Parathyroid adenoma (tissue), 2 donors: ENCODE data around the gene DGKQ.

Source experiments
- H2AFZ ChIP-seq: fragments of 300-600 bp; sonication (generic); one replicate; pipeline ENCODE4 v1.7.0; 2017; ENCODE audit warnings: antibody characterized with exemption, mild to moderate bottlenecking
- H3K27ac ChIP-seq: fragments of 300-600 bp; sonication (generic); one replicate; pipeline ENCODE4 v1.7.0; 2017
- H3K27me3 ChIP-seq: fragments of 300-600 bp; sonication (generic); one replicate; pipeline ENCODE4 v1.7.0; 2017; ENCODE audit warnings: low read length; ENCODE audit not compliant: control insufficient read depth, insufficient read depth
- H3K36me3 ChIP-seq: fragments of 300-600 bp; sonication (generic); one replicate; pipeline ENCODE4 v1.7.0; 2017; ENCODE audit warnings: low read length; ENCODE audit not compliant: control insufficient read depth, insufficient read depth
- H3K4me1 ChIP-seq: fragments of 300-600 bp; sonication (generic); one replicate; pipeline ENCODE4 v1.7.0; 2017; ENCODE audit warnings: control low read depth
- H3K4me2 ChIP-seq: fragments of 300-600 bp; sonication (generic); one replicate; pipeline ENCODE4 v1.7.0; 2017; ENCODE audit warnings: low read length
- H3K4me3 ChIP-seq: fragments of 300-600 bp; sonication (generic); one replicate; pipeline ENCODE4 v1.7.0; 2017; ENCODE audit warnings: low read depth, low read length
- H3K79me2 ChIP-seq: fragments of 300-600 bp; sonication (generic); one replicate; pipeline ENCODE4 v1.7.0; 2017; ENCODE audit warnings: control low read depth
- H3K9ac ChIP-seq: fragments of 300-600 bp; sonication (generic); one replicate; pipeline ENCODE4 v1.7.0; 2017; ENCODE audit warnings: mild to moderate bottlenecking
- H3K9me3 ChIP-seq: fragments of 300-600 bp; sonication (generic); one replicate; pipeline ENCODE4 v1.7.0; 2017; ENCODE audit warnings: low read length; ENCODE audit not compliant: control insufficient read depth
- CTCF ChIP-seq: fragments of 300-600 bp; sonication (generic); IDR thresholded peaks from one replicate; pipeline ENCODE4 v1.7.0; 2017; ENCODE audit warnings: antibody characterized with exemption, mild to moderate bottlenecking
- donor health status: primary hyperparathyroidism.

Gene DGKQ

GRCh38 chr4:972651-973424, 531 bp downstream of the DGKQ start:
- no peaks in the 10 kb centered on the region for H3K79me2 ChIP-seq
- H3K4me1 ChIP-seq = no peaks in the 10 kb centered on the region
- peak overlapping the region; percentile 19 for H3K9ac ChIP-seq
- H2AFZ ChIP-seq = peak overlapping the region; percentile 66
- peak overlapping the region; percentile 93 for H3K4me2 ChIP-seq
- no peaks in the 10 kb centered on the region for H3K36me3 ChIP-seq
- H3K4me3 ChIP-seq = peak overlapping the region; percentile 69
- no peaks in the 10 kb centered on the region for H3K27me3 ChIP-seq
- no peak overlapping the region for H3K27ac ChIP-seq
- no peaks in the 10 kb centered on the region for H3K9me3 ChIP-seq
- TF ChIP-seq CTCF = no peak

- no peaks in the 10 kb centered on the region for H3K36me3 ChIP-seq
These were observed 1.5 kb downstream of the DGKQ start for GRCh38 chr4:971666-972500.

GRCh38 chr4:970854-971520, 2.4 kb downstream of the DGKQ start:
- Histone ChIP-seq H3K79me2 (no peaks in the 10 kb centered on the region), H3K36me3 (no peaks in the 10 kb centered on the region), H3K9ac (no peak overlapping the region), H3K27me3 (no peaks in the 10 kb centered on the region), H3K9me3 (no peaks in the 10 kb centered on the region), H2AFZ (no peak overlapping the region), H3K4me1 (no peaks in the 10 kb centered on the region), H3K4me3 (no peak overlapping the region), H3K27ac (no peak overlapping the region), H3K4me2 (no peak overlapping the region)
- TF ChIP-seq CTCF = no peak

More at GRCh38 chr4:971666-972500, 1.5 kb downstream of the DGKQ start:
- no peak overlapping the region for H3K27ac ChIP-seq
- no peaks in the 10 kb centered on the region for H3K4me1 ChIP-seq
- TF ChIP-seq CTCF = no peak
- no peak overlapping the region for H3K9ac ChIP-seq
- H3K4me2 ChIP-seq = peak overlapping the region; percentile 93
- H3K79me2 ChIP-seq = no peaks in the 10 kb centered on the region
- H3K4me3 ChIP-seq = peak overlapping the region; percentile 69
- no peaks in the 10 kb centered on the region for H3K9me3 ChIP-seq
- H2AFZ ChIP-seq = no peak overlapping the region
- H3K27me3 ChIP-seq = no peaks in the 10 kb centered on the region

- H3K36me3 ChIP-seq = no peaks in the 10 kb centered on the region
- H3K9ac ChIP-seq = no peak overlapping the region
- no peak overlapping the region for H3K27ac ChIP-seq
- no peak overlapping the region for H2AFZ ChIP-seq
- H3K4me1 ChIP-seq = no peaks in the 10 kb centered on the region
- H3K4me2 ChIP-seq = no peak overlapping the region
- no peaks in the 10 kb centered on the region for H3K79me2 ChIP-seq
- H3K4me3 ChIP-seq = no peak overlapping the region
- no peaks in the 10 kb centered on the region for H3K27me3 ChIP-seq
- no peaks in the 10 kb centered on the region for H3K9me3 ChIP-seq
- no peak for TF ChIP-seq CTCF
These were observed 3.2 kb downstream of the DGKQ start for GRCh38 chr4:970046-970745.
